CD4-positive, alpha-beta T cell treated with Interleukin-17A for 4 hours (primary cell): ENCODE results near the gene TATDN2.
A peak's percentile ranks its signal among the peaks of the same experiment; 100 is the strongest.
"Not testable (repeated sequence)": the region's sequence is repeated elsewhere in the genome, so short reads cannot be mapped to it uniquely, and the experiment has no call there.

Experiments
- DNase-seq: peaks from one replicate; pipeline ENCODE4 v3.0.0-alpha.2; 2020; ENCODE audit warnings: mixed read lengths

The TATDN2 gene

DNA sequence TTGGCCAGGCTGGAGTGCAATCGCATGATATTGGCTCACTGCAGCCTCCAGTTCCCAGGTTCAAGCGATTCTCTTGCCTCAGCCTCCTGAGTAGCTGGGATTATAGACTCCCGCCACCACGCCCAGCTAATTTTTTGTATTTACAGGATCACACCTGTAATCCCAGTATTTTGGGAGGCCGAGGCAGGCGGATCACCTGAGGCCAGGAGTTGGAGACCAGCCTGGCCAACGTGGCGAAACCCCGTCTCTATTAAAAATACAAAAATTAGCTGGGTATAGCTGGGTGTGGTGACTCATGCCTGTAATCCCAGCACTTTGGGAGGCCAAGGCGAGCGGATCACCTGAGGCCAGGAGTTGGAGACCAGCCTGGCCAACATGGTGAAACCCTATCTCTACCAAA, 24.2 kb downstream of the TATDN2 start:
- not testable (repeated sequence) for DNase-seq

- no peak for DNase-seq
Observed at GRCh38 chr3:10272977-10273376, 24.7 kb downstream of the TATDN2 start.

GRCh38 chr3:10273702-10274305, 25.5 kb downstream of the TATDN2 start:
- no peak for DNase-seq

DNA sequence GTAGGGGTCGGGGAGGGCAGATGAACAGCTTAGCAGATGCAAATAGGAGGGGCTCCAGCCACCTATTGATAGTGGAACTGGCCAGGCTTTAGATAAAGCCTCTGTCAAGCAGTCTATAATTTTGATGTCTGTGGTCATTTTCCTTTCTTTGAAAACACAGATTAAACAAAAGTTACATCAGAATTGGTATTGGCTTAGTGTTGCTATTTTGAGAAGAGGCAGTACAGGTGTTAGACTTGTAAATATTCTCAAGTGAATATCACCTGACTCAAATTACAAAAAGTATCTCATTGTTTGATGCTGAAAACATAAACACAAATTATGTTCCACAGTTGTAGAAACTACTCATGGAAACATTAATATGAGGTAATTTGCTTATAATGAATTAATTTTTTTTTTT, 26.3 kb downstream of the TATDN2 start:
- DNase-seq: no peak

DNA sequence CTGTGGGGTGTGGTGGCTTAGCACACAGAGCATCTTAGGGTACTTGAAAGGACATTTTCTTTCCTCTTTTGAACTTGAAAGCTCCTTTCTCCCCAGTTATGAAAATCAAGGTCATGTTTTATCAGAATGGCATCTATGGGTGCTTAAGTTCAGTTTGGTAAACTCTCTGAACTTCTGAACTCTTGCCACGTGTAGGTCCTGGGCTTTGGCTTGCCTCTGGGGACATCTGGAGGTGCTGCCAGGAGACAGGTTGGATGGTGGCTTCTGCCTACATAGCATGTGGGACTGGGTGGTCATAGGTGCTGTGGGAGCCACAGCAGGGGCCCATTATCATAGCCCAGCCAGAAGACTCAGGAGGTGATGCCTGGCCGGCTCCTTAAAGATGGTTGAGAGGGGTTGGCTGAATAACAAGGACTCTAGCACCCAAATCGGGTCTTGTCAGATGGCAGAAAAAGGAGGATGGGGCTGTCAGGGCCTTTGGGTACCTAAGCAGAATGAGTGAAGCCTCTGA, 28.9 kb downstream of the TATDN2 start:
- DNase-seq: no peak

- no peak for DNase-seq
Observed at GRCh38 chr3:10278501-10278900, 30.2 kb downstream of the TATDN2 start.

DNA sequence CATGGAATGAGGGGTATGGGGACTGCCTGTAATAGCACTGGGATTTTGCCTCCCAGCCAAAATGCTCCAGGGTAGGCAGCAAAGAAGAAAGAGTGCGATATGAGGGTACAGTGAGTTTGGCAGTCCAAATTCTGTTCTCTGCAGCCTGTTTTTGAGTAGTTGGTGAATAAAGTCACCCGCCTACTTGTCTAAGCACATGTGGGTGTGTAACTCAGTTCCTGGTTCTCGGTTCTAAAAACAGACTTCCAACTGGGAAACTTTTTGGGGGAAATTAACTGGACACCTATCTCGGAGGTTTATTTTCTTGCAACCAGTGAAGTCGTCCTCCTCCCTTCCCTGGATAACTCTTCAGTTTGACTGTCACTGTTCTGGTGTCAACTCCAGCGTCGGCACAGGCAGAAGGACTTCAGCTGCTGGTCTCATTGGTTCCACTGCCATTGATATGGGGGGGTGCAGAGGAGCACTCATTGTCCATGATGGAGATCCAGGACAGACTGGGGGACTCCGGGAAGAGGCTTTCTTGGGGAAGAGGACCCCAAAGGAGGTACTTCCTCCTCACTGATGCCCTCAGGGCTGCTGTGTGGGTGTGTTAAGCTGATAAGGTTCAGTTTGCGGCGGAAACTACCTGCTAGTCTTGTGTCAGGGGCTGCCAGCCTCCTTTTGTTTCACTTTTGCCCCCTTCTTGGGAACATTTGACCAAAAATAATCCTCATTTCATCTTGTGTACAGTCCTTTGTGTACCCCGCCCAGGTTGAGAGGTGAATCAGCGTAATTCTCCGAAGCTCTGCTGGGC, 31.3 kb downstream of the TATDN2 start:
- no peak for DNase-seq

- peak; percentile 34 for DNase-seq
Observed at GRCh38 chr3:10280177-10280529, 31.9 kb downstream of the TATDN2 start.

DNA sequence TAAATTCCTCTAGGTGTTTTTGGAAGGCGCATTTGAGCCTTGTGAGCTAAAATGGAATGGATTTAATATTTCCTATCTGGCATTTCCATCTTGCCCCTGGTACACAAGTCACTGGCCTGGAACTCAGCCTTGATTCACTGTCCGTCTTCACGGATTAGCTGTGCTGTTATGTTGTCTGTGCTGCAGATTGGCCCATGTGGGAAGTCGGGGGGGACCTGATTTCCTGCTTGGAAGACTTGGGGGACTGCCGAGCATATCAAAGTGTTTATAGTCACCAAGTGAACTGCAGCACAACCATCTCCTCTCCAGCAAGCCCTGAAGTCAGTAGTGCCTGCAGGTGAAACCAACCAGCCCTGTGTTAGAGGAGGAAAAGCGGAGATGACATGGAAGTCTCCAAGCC, 32.3 kb downstream of the TATDN2 start:
- no peak for DNase-seq

DNA sequence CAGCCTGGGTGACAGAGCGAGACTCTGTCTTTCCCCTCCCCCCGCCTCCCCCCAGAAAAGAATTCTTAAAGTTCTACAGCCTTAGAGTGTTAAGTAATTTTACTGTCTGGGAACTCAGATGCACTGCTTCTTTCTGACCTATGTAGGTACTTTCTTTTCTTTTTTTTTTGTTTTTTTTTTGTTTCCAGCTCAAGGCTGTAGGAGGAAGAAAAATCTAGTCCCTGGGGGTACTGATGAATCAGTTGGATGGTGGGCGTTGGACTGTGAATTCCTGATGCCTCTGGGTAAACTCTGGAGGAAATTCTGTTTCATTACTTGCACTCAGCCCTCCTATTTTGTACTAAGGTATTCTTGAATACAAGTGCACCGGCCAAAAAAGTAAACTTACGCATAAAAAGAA, 33.7 kb downstream of the TATDN2 start:
- DNase-seq: no peak

DNA sequence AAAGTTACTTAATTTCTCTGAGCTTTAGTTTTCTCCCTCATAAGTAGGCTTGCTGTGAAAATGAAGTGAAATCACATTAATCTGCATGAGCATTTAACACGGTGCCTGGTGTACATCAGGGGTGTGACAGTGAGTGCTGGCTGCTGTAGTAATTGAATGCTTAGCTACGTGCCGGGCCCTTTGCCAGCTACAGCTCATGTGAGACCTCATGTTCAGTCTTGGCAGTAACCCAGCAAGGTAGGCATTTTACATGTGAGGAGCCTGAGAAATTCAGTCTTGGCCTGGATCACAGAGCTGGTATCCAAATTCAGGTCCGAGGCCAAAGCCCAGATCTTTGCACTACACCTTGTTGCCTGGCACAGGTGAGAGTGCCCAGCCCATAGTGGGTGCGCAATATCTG, 35.4 kb downstream of the TATDN2 start:
- DNase-seq: no peak

DNA sequence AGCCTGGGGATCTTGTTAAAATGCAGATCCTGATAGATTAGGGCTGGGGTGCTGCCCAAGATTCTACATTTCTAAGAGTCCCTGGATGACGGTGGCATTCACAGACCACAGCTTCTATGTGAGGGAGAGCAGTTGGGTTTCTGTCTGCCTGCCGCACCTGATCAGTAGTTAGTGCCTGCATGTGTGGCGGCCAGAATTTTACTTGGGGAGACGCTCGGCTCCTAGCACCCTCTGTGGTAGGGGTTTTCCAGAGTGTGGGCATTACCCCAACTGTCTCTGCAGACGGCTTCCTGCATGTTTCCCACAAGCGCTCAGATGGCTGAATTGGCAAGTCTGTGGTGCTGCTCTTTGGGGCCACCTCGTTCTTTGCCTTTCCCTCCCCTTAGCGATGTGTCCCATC, 36.2 kb downstream of the TATDN2 start:
- DNase-seq: peak; percentile 43

DNA sequence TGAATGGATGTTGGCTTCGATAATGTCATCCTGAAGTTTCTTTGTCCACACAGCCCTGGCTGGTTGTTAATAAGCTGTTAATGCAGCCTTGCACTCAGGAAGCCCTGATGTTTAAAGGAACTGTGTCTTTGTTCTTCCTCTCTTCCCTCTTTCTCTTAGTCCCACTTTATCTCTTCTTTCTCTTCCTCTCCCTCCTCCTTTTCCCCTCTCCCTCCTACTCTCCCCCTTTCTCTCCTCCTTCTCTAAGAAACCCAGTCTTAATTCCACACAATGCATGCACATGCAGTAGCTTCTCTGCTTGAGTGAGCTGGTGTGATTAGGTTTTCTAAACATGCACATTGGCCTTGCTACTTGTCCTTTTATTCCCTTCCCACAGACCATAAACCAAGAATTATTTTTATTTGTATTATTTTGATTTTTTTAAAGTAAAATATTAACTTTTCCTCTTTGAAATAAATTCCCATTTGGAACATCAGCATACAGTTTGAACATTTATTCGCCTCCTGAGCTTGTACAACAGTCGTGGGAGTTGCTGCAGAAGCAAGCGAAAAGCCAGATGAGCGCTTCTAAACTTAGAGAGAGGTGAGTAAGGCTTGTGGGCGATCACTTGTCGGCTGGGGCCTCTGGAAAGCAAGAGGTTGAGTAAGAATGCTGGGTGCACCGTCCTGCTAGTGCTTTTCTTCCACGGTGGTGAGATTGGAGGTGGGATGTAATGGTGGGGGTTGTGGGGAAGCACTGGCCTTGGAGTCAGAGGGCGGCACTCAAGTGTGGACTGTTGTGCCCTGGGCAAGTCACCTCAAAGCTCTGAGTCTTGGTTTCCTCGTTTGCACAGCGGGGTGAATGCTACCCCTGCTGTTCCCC, 37.2 kb downstream of the TATDN2 start:
- no peak for DNase-seq

DNA sequence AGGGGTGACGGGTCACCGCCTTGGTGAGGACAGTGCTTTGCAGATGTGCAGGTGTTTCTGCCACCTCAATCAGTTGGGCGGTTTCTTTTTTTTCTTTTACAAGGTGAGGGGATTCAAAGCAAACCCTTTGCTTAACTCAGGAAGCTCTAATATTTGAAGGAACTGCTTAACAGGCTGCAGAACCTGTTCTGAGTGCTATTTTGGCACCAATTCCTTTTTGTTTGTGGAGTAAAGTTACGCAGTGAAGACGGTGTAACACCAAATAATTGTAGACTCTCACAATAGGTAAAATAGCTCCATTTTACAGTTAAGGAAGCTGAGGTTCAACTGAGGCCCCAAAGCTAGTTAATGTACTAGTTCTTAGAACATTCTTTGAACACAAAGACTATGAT, 37.9 kb downstream of the TATDN2 start:
- no peak for DNase-seq

DNA sequence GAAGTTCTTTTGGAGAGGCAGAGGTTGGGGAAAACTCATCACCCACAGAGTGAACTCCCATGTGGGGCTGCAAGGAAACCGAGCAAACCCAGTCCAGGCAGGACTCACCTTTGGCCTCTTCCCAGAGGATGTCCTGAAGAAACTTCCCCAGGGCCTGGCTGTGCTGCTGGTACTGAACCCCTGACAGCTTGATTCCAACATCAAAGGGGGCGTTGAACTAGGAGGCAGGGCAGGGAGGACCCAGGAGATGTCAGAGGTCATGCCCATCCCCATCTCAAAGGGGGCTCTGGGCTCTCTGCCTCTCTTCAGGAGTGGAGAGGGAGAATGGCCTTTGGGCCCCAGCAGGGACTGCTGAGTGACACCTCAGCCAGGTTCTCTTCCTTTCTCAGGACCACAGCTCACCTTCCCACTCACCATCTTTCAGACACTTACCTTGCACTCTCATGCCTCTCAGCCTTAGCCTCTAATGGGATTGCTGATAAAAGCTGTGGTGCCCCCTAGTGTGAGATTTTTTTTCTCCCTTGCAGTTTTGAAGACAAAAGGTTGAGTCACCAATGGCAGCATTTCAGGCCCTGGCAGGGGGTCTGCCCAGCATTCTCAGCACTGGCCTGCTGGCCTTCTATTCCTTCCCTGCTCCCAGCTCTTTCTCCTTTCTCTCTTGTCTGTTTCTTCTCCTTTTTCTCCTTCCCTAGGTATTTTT, 38.5 kb downstream of the TATDN2 start:
- peak; percentile 58 for DNase-seq

GRCh38 chr3:10287936-10288574, 39.8 kb downstream of the TATDN2 start:
- DNase-seq: no peak

GRCh38 chr3:10288575-10288960, 40.3 kb downstream of the TATDN2 start:
- no peak for DNase-seq

- DNase-seq: no peak
Observed at GRCh38 chr3:10289077-10289476, 40.8 kb downstream of the TATDN2 start.

DNA sequence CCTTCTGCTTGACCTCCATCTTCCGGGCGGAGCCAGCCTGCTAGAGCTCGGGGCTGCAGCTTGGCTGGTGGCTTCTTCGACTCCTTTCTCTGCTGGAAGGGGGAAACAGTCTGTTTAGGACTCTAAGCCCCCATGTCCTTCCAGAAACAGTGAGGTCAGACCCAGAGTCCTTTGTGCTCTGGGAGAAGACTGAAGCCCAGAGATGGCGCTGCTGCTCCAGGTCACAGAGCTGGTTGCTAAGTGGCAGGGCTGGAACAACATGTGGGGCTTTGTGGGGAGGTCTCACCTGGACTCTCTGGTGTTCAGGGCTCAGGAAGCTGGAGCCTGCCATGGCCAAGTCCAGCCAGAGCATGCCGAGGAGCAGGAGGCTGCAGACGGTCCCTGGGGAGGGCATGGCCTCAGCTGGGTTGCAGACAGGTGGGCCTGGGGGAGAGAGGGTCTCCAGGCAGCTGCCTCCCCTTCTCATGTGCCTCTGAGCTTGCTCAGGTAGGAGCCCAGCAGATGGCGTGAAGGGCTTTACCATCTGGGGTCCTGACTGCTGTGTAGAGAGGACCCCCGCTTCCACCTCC, 41.6 kb downstream of the TATDN2 start:
- no peak for DNase-seq

DNA sequence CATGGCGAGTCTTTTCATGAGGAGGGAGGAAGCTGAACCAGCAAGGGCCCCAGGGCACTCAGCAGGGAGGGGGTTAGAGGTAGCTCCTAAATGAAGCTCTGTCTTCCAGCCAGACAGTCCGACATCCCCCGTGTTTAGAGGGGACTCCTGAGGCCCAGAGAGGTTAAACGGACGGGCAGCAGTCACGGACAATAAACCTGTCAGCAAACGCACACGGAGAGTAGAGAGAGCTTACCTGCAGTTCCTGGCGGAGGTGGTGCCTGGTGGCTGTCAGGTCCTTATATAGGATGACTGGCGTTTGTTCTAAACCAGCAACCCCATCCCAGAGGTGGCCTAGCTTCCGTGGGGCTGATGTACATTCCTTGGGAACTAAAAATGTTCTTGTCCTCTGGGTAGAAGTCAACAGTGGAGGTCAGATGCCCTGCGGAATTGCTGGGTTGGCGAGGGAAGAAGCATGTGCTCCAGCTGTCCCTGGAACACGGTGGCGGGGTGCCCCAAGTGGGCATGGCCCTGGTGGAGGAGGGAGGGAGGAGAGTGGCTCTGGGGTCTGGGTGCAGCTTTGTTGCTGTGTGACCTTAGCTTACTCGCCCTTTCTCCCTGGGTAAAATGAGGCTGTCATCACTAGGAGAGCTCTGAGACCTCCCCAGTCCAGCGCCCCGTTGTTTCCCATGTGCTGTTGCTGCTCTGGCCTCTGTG, 42.4 kb downstream of the TATDN2 start:
- DNase-seq: no peak

GRCh38 chr3:10291641-10292040, 43.4 kb downstream of the TATDN2 start:
- no peak for DNase-seq
